ACC112 (cell line): ENCODE results near the gene NRARP.
A peak's percentile ranks its signal among the peaks of the same experiment; 100 is the strongest.

Source experiments
- H2AFZ ChIP-seq: fragments of 200-600 bp; sonication (generic); one replicate; pipeline ENCODE4 v1.6.0; 2017; ENCODE audit warnings: antibody characterized with exemption, low read length; ENCODE audit not compliant: unreplicated experiment
- H3K27ac ChIP-seq: fragments of 200-600 bp; sonication (generic); 2 replicates; pipeline ENCODE4 v1.5.1; 2014; ENCODE audit warnings: low read depth, mild to moderate bottlenecking, antibody characterized with exemption, low read length, moderate library complexity
- H3K27me3 ChIP-seq: fragments of 200-600 bp; sonication (generic); 2 replicates; pipeline ENCODE4 v1.6.1; 2014; ENCODE audit warnings: mild to moderate bottlenecking, antibody characterized with exemption, low read length, moderate library complexity, mixed read lengths; ENCODE audit not compliant: insufficient read depth
- H3K36me3 ChIP-seq: fragments of 200-600 bp; sonication (generic); 2 replicates; pipeline ENCODE4 v1.6.1; 2016; ENCODE audit warnings: mild to moderate bottlenecking, antibody characterized with exemption, low read length, moderate library complexity, mixed read lengths; ENCODE audit not compliant: insufficient read depth
- H3K4me1 ChIP-seq: fragments of 200-600 bp; sonication (generic); one replicate; pipeline ENCODE4 v1.6.1; 2016; ENCODE audit warnings: low read length, mixed read lengths; ENCODE audit not compliant: insufficient read depth, unreplicated experiment, control insufficient read depth
- H3K4me3 ChIP-seq: fragments of 200-600 bp; sonication (generic); 2 replicates; pipeline ENCODE4 v1.5.1; 2014; ENCODE audit warnings: mild to moderate bottlenecking, low read depth, low read length
- H3K79me2 ChIP-seq: fragments of 200-600 bp; sonication (generic); one replicate; pipeline ENCODE4 v1.6.0; 2016; ENCODE audit warnings: low read length; ENCODE audit not compliant: control insufficient read depth, unreplicated experiment, insufficient read depth

Gene NRARP

DNA sequence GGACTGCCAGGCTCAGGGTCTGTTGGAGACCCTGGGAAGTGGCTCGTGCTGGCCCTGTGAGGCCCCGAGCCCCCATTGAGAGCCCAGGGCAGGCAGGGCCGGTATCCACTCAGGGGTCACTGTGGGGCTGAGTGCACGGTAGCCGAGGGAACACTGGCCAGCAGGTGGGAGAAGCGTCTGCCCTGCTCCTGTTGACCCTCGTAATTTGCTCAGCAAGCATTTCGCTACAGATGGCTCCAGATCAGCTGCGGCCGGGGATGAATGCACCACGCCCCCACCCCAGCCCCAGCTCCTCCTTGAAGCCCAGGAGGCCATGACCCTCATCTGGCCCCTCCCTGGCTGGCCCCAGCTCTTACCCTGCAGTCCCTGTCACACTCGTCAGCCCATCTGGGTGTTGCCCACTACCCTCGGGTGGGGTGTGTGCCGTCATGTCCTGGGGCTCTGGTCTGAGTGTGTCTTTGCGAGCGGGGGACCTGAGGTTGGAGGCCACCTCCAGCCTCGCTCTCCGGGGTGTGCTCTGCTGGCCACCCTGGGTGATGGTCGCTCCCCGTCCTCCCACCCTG, 6.1 kb upstream of the NRARP start:
- Histone ChIP-seq H3K79me2 (no peaks in the 10 kb centered on the region), H3K27ac (no peak overlapping the region), H3K4me3 (no peak overlapping the region), H3K36me3 (no peaks in the 10 kb centered on the region), H3K4me1 (no peaks in the 10 kb centered on the region), H3K27me3 (no peaks in the 10 kb centered on the region), H2AFZ (no peak overlapping the region)

DNA sequence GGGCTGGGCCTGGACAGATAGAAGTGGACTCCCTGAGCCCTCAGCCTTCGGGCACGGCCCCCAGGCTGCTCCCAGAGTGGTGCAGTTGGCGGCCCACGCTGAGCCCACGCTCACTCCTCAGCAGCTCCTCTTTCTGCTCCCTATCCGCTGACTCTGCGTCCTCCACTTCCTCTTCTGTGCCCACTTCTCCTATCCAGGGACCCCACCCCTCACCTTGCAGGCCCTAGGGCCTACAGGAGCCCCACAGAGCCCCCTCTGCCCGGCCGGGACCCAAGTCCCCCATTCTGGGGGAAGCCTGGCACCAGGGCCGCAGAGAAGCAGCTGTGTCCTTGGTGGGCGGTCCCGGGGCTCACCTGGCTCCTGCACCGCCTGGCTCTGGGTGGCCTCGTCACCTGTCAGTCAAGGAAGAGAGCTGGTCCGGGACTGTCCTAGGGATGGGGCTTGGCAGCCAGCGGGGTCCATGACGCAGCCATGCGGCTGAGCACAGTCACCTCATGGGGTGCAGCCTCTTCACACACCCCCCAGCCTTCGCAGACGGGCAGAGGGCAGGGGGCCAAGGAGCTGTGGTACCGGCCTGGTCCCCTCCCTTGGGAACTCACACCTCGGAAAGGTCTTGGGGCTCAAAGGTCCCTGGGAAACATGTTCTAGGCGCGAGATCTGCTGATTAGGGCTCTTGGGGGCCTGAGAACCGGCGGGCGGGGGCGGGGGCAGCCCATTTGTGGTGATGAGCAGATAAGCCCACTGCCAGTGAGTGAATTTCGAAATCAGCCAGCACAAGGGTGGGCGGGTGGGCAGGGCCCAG, 5.4 kb upstream of the NRARP start:
- H3K79me2 ChIP-seq: no peaks in the 10 kb centered on the region
- H3K4me1 ChIP-seq: peaks cover 5% of the 10 kb centered on the region
- H3K27ac ChIP-seq: no peak overlapping the region
- no peak overlapping the region for H3K4me3 ChIP-seq
- H3K36me3 ChIP-seq: no peaks in the 10 kb centered on the region
- H2AFZ ChIP-seq: no peak overlapping the region
- H3K27me3 ChIP-seq: no peaks in the 10 kb centered on the region

DNA sequence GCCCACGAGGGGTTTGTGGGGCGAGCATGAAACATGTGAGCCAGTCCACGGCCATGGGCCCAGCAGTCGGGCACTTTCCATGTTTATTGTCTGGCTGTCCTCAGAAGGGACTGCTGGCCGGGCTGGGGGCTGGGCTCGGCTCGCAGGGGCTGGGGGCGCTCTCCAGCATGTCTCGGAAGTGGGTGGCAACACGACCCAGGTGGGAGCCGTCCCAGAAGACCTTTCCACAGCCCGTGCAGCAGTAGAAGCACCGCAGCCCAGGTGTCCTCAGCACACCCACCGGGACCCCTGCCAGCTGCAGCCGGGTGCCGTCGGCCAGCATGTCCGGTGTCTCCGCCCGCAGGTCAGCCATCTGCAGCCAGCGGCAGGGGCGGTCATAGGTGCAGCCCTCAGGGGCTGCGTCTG, 4.8 kb upstream of the NRARP start:
- no peaks in the 10 kb centered on the region for H3K79me2 ChIP-seq
- H3K4me3 ChIP-seq: no peak overlapping the region
- H2AFZ ChIP-seq: no peak overlapping the region
- peaks cover 5% of the 10 kb centered on the region for H3K4me1 ChIP-seq
- no peaks in the 10 kb centered on the region for H3K36me3 ChIP-seq
- H3K27me3 ChIP-seq: no peaks in the 10 kb centered on the region
- no peak overlapping the region for H3K27ac ChIP-seq

GRCh38 chr9:137306066-137306849, 4.2 kb upstream of the NRARP start:
- Histone ChIP-seq H2AFZ (no peak overlapping the region), H3K36me3 (no peaks in the 10 kb centered on the region), H3K27me3 (no peaks in the 10 kb centered on the region; the same call in 1 of the 2 replicates), H3K27ac (no peak overlapping the region), H3K4me1 (peaks cover 5% of the 10 kb centered on the region), H3K4me3 (no peak overlapping the region), H3K79me2 (no peaks in the 10 kb centered on the region)

DNA sequence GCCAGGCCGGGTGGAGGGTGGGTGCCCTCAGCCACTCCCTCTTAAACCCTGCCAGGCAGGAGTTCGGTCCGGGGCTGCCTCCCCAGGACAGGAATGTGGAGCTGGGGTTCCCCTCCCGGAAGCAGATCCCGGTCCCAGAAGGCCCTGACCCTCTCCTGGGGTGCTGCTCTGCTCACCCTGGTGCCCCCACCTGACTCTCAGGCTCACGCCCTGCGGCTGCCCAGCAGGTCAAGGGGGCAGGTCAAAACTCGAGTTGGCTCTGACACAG, 3.7 kb upstream of the NRARP start:
- Histone ChIP-seq H3K27ac (no peak overlapping the region), H3K27me3 (peaks cover 4% of the 10 kb centered on the region; the same call in 1 of the 2 replicates), H3K79me2 (no peaks in the 10 kb centered on the region), H3K4me3 (no peak overlapping the region), H3K4me1 (peaks cover 5% of the 10 kb centered on the region), H3K36me3 (no peaks in the 10 kb centered on the region), H2AFZ (no peak overlapping the region)

GRCh38 chr9:137305060-137305797, 3.2 kb upstream of the NRARP start:
- no peak overlapping the region for H3K4me3 ChIP-seq
- H3K27ac ChIP-seq: no peak overlapping the region
- H3K27me3 ChIP-seq: peaks cover 9% of the 10 kb centered on the region
- H3K4me1 ChIP-seq: peaks cover 5% of the 10 kb centered on the region
- H3K36me3 ChIP-seq: no peaks in the 10 kb centered on the region
- no peaks in the 10 kb centered on the region for H3K79me2 ChIP-seq
- H2AFZ ChIP-seq: no peak overlapping the region

DNA sequence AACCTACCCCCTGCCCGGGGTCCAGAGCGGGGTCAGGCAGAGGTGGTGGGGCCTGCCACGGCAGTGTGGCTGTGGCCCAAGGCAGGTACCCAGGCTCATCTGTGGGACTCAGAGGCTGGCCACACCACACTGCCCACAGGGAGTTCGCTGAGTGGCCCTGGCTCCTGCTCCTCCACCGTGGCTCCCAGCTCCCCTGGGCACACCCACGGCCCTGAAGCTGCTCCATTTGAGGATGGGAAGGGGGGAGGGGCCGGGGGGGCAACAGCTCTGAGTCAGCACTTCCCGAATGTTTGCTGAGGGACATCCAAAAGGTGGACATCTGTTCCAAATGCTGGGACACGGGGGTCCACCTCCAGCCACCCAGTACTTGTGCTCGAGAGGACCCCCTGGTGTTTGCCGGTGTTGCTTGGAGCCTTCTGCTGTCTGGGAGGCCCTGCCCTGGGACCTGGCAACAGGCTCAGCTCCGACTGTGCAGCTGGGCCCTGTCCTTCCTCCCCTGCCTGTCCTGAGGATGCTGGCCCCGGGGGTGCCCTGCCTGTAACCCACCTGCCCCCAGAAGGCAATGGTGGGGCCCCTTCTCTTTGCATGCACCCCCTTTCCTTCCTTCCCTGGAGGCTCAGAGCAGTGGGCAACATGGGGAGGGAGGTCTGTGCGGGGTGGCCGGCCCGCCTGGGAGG, 2.5 kb upstream of the NRARP start:
- H3K36me3 ChIP-seq: no peaks in the 10 kb centered on the region
- no peak overlapping the region for H3K4me3 ChIP-seq
- H3K79me2 ChIP-seq: no peaks in the 10 kb centered on the region
- peaks cover 5% of the 10 kb centered on the region for H3K4me1 ChIP-seq
- no peak overlapping the region for H2AFZ ChIP-seq
- peaks cover 16% of the 10 kb centered on the region for H3K27me3 ChIP-seq
- H3K27ac ChIP-seq: no peak overlapping the region

DNA sequence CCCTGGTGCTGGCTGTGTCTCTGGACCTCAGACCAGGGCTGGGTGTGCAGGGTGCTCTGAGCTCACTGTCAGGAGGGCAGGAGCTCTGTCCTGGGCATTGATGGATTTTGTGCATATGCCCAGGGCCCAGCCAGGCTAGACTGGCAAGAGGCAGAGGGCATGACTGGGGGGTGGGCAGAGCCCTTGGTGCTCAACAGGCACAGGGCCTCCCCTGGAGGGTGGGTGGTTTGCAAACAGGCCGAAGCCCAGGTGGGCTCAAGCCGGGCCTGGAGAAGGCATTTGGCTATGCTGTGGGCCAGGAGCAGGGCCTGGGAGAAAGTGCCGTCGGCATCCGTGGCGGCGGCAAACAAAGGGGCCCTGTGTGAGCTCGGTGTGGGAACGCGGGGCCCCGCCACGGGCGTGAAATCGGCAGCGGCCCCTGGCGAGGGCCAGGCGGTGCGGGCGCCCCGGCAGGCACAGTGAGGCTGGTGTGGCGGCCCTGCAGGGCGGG, 1.9 kb upstream of the NRARP start:
- H3K27ac ChIP-seq: no peak overlapping the region
- H3K79me2 ChIP-seq: no peaks in the 10 kb centered on the region
- H3K27me3 ChIP-seq: peaks cover 22% of the 10 kb centered on the region
- no peaks in the 10 kb centered on the region for H3K36me3 ChIP-seq
- H3K4me1 ChIP-seq: peaks cover 5% of the 10 kb centered on the region
- H2AFZ ChIP-seq: no peak overlapping the region
- H3K4me3 ChIP-seq: no peak overlapping the region

DNA sequence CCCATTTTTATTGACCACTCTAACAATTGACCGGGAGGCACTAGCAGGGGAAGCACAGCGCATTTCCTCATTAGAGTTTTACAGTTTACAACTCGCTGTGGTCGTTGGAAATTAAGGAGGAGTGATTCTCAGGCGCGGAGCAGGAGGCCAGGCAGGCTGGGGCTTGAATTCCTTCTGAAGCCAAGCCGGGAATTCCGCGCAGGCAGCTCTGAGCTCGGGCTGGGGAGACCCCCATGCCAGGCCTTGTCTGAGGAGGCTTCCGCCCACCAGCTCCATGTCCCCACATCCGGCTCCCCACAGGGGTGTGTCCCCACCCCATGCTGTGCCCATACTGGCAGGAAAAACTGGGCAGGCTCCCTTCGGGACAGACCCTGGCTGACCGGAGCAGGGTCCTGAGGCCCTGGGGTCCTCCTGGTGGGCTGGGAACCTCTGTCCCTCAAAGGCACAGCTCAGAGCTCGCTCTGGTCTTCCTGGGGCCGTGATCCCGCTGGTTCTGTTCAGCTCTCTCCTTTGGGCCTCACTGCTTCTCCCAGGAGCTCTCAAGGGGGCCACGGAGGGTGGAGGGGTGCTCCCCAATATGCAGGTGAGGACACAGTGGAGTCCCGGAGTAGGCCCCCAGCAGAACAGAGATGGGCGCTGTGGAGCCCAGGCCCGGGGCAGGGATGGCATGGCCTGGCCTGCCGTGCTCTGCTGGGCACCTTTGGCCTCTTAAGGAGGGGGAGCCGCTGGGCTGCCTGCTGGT, 1.3 kb upstream of the NRARP start:
- Histone ChIP-seq H3K4me3 (peak overlapping the region; percentile 73; the same call in 1 of the 2 replicates), H2AFZ (no peak overlapping the region), H3K27me3 (peaks cover 28% of the 10 kb centered on the region), H3K79me2 (no peaks in the 10 kb centered on the region), H3K4me1 (peaks cover 5% of the 10 kb centered on the region), H3K27ac (no peak overlapping the region), H3K36me3 (no peaks in the 10 kb centered on the region)
